Stomach (tissue), 4 donors: Measurements from ENCODE around the gene TENM4.

Source experiments
- CTCF ChIP-seq, 7 experiments: fragments of 450-650 bp in 4 of 7; fragments of 200-600 bp in 3 of 7; sonication (generic) in 3 of 7; IDR thresholded peaks; one replicate each; pipeline ENCODE4 v1.5.1; 2016 to 2019; ENCODE audit warnings: antibody characterized with exemption in 7 of 7, control low read depth in 2 of 7, mild to moderate bottlenecking in 1 of 7
- EP300 ChIP-seq: sonication (generic); formaldehyde crosslinking; IDR thresholded peaks from one replicate; pipeline ENCODE4 v1.6.1; 2017; ENCODE audit warnings: antibody characterized with exemption
- POLR2A ChIP-seq, 4 donors: fragments of 450-650 bp; IDR thresholded peaks; one replicate each; pipeline ENCODE4 v1.6.1; 2016; ENCODE audit warnings: antibody characterized with exemption in 4 of 4, control low read depth in 2 of 4, mild to moderate bottlenecking in 1 of 4, moderate library complexity in 1 of 4
- POLR2AphosphoS5 ChIP-seq, 3 donors: sonication (generic); formaldehyde crosslinking; IDR thresholded peaks; one replicate each; pipeline ENCODE4 v1.6.1; 2016; ENCODE audit warnings: antibody characterized with exemption in 3 of 3

- TF ChIP-seq POLR2A (IDR thresholded peaks at IDR 0.05) (no peak), CTCF (IDR thresholded peaks at IDR 0.05) (no peak), EP300 (no peak), POLR2AphosphoS5 (IDR thresholded peaks at IDR 0.05) (no peak)
These were observed 289.4 kb downstream of the TENM4 start for GRCh38 chr11:79151396-79151795.
